Type B pancreatic cell (in vitro differentiated cells): Measurements from ENCODE around the gene OVCH1. TPM values are rescaled to one million over a fixed set of nuclear protein-coding genes. Genes with fewer than 3 reads are reported as not detected.

Experiments
- DNase-seq: peaks from one replicate; pipeline ENCODE4 v3.0.0; 2021; ENCODE audit warnings: mixed read lengths; ENCODE audit not compliant: unreplicated experiment; ENCODE audit errors: extremely low spot score
- H3K27ac Mint-ChIP-seq: 2 replicates; pipeline ENCODE4 v1.8.0; 2021; ENCODE audit warnings: mild to moderate bottlenecking, mixed read lengths
- H3K27me3 Mint-ChIP-seq: 2 replicates; pipeline ENCODE4 v1.8.0; 2021; ENCODE audit warnings: mixed read lengths
- H3K36me3 Mint-ChIP-seq: 2 replicates; pipeline ENCODE4 v1.8.0; 2021; ENCODE audit warnings: mixed read lengths
- H3K4me1 Mint-ChIP-seq: one replicate; pipeline ENCODE4 v1.8.0; 2021; ENCODE audit warnings: mixed read lengths; ENCODE audit not compliant: unreplicated experiment
- H3K4me3 Mint-ChIP-seq: 2 replicates; pipeline ENCODE4 v1.8.0; 2021; ENCODE audit warnings: mild to moderate bottlenecking, mixed read lengths
- H3K9me3 Mint-ChIP-seq: 2 replicates; pipeline ENCODE4 v1.8.0; 2021; ENCODE audit warnings: mixed read lengths
- total RNA-seq: library from RNA; stranded (reverse); gene quantifications from 2 replicates; pipeline ENCODE4 v1.2.1, GENCODE V29; 2021; ENCODE audit warnings: low replicate concordance
- TF ChIP-seq, protein P1 (sequence below): fragments of 200-600 bp; sonication (generic); conservative IDR thresholded peaks from 2 replicates; pipeline ENCODE4 v1.5.0; 2021; ENCODE audit warnings: antibody characterized with exemption, mild to moderate bottlenecking

Gene OVCH1
- total RNA-seq, 1 donor from 2014 or later: 1.0 TPM

DNA sequence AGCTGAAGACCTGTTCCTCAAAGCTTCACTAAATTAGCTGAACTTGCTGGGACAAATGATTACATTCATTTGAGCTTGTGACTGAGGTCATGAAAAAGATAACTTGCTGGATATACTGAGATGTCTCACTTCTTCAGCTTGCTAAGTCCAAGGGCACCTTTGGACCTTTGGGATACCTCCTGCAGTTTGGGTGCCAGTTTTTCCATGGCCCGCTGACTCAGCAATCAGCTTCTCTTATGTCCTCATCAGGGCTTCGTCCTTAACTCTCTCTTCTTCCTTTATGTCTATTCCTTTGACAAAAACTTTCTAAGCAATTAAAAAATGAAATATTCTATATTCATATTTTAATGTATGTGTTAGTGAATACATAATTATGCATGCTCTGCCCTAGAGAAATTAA, 45.6 kb downstream of the OVCH1 start:
- TF ChIP-seq, protein P1, sequence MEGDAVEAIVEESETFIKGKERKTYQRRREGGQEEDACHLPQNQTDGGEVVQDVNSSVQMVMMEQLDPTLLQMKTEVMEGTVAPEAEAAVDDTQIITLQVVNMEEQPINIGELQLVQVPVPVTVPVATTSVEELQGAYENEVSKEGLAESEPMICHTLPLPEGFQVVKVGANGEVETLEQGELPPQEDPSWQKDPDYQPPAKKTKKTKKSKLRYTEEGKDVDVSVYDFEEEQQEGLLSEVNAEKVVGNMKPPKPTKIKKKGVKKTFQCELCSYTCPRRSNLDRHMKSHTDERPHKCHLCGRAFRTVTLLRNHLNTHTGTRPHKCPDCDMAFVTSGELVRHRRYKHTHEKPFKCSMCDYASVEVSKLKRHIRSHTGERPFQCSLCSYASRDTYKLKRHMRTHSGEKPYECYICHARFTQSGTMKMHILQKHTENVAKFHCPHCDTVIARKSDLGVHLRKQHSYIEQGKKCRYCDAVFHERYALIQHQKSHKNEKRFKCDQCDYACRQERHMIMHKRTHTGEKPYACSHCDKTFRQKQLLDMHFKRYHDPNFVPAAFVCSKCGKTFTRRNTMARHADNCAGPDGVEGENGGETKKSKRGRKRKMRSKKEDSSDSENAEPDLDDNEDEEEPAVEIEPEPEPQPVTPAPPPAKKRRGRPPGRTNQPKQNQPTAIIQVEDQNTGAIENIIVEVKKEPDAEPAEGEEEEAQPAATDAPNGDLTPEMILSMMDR: no peak
- DNase-seq: no peak

DNA sequence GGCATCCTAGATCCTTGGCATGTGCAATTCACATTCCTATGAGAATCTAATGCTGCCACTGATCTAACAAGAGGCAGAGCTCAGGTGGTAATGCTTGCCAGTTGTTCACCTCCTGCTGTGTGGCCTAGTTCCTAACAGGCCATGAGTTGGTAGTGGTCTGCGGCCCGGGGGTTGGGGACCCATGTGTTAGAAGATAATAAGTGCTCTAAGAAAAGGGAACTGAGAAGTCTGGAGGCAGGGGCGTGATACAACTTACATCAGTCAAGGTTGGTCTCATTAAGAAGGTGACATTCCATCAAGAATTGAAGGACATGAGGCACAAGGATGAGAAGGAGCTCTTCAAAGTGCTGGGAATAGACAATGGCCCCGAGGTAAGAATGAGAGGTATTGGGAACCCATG, 49.3 kb downstream of the OVCH1 start:
- H3K27ac Mint-ChIP-seq: no peak overlapping the region
- H3K27me3 Mint-ChIP-seq: peaks cover 2% of the 10 kb centered on the region
- TF ChIP-seq, protein P1: no peak
- no peak overlapping the region for H3K4me3 Mint-ChIP-seq
- no peaks in the 10 kb centered on the region for H3K9me3 Mint-ChIP-seq
- DNase-seq: no peak
- H3K4me1 Mint-ChIP-seq: no peaks in the 10 kb centered on the region
- H3K36me3 Mint-ChIP-seq: peaks cover 8% of the 10 kb centered on the region

More for the DNA sequence above, 45.6 kb downstream of the OVCH1 start:
- no peaks in the 10 kb centered on the region for H3K9me3 Mint-ChIP-seq
- no peak overlapping the region for H3K27ac Mint-ChIP-seq
- peaks cover 4% of the 10 kb centered on the region for H3K27me3 Mint-ChIP-seq
- H3K36me3 Mint-ChIP-seq: peaks cover 8% of the 10 kb centered on the region
- no peak overlapping the region for H3K4me3 Mint-ChIP-seq
- no peaks in the 10 kb centered on the region for H3K4me1 Mint-ChIP-seq

DNA sequence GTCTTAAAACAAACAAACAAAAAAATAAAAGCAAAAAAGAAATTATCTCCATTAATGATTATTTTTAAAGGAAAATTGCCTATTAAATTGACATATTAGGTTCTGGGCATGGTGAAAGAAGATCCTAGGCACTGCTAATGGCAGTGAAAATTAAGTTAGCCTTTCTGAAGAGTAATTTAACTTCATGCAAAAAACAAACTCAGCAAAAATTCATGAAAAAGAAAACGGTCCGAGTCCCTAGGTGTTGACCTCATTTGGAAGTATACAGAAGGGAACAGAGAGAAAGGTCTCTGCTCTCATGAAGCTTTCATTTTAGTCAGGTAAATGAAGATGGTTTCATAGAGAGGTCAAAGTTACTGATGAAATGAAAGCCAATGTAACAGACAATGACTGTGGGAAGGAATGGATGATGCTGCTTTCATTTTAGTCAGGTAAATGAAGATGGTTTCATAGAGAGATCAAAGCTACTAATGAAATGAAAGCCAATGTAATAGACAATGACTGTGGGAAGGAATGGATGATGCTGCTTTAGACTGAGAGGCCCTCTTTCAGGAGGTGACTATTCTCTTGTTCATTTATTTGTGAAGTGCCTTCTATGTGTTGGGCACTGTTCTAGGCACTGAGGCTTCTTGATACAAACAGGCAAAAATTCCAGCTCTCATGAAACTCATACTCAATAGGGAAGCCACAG, 50.1 kb downstream of the OVCH1 start:
- H3K4me1 Mint-ChIP-seq: no peaks in the 10 kb centered on the region
- peaks cover 8% of the 10 kb centered on the region for H3K36me3 Mint-ChIP-seq
- DNase-seq: no peak
- H3K9me3 Mint-ChIP-seq: no peaks in the 10 kb centered on the region
- no peaks in the 10 kb centered on the region for H3K27me3 Mint-ChIP-seq
- no peak overlapping the region for H3K4me3 Mint-ChIP-seq
- no peak overlapping the region for H3K27ac Mint-ChIP-seq
- TF ChIP-seq, protein P1: no peak

DNA sequence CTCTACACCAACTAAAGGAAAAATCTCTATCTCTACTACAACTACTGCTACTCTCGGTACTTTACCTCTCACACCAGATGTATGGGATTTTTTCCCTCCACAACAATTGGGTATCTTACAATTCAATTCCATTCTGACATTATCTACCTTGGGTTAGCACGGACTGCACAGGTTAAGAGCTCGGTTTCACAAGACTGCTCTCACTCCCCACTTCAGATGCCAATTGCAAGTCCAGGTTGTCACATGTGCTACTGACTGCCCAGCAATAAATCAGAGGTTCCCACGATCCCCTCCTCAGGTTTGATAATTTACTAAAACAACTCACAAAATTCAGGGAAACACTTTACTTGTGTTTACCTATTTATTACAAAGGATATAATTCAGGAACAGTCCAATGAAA, 58.0 kb downstream of the OVCH1 start:
- TF ChIP-seq, protein P1: no peak
- no peak overlapping the region for H3K27ac Mint-ChIP-seq
- no peaks in the 10 kb centered on the region for H3K9me3 Mint-ChIP-seq
- no peaks in the 10 kb centered on the region for H3K27me3 Mint-ChIP-seq
- no peaks in the 10 kb centered on the region for H3K4me1 Mint-ChIP-seq
- no peak for DNase-seq
- H3K4me3 Mint-ChIP-seq: no peak overlapping the region
- H3K36me3 Mint-ChIP-seq: no peaks in the 10 kb centered on the region

DNA sequence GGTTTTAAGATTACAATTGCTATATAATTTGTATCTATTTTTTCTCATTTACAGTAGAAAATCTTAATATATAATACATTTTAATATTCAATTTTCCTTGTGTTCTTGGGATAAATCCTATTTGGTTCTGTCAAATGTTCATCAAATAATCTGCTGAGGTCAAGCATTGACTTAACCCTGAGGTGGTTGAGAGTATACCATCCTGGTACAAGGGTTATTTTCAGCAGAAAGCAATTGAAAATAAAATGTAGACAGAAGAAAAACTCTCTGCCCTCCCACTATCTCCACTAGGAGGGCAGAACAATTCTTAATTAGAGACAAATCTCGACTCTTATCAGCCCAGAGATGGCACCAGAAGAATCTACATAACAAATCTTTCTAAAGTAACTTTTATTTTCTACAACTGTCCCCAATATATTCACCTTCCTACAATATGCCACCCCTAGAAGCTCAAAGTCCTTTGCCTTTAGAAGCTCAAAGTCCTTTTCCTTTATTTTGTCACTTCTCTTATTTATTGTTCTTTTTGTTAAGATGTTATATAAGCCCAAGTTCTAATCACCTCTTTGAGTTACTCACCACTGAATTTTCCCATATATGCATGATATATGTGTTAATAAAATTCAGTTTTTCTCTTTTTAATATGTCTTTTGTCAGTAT, 58.6 kb downstream of the OVCH1 start:
- H3K27ac Mint-ChIP-seq: no peak overlapping the region
- H3K36me3 Mint-ChIP-seq: no peaks in the 10 kb centered on the region
- no peak overlapping the region for H3K4me3 Mint-ChIP-seq
- no peaks in the 10 kb centered on the region for H3K9me3 Mint-ChIP-seq
- H3K4me1 Mint-ChIP-seq: no peaks in the 10 kb centered on the region
- TF ChIP-seq, protein P1: no peak
- no peaks in the 10 kb centered on the region for H3K27me3 Mint-ChIP-seq
- no peak for DNase-seq
